HG02852 (cell line): ENCODE results near the gene CADM2.
A peak's percentile ranks its signal among the peaks of the same experiment; 100 is the strongest.

ENCODE experiments used
- ATAC-seq: cut with Tn5 transposase; IDR thresholded peaks from one replicate; pipeline ENCODE4 v1.9.1; 2021; ENCODE audit warnings: mild to moderate bottlenecking, moderate library complexity; ENCODE audit not compliant: unreplicated experiment

The CADM2 gene

GRCh38 chr3:85554153-85554552 is 595.4 kb downstream of the CADM2 start:
- no peak for ATAC-seq

- ATAC-seq = no peak
Measured at GRCh38 chr3:85560088-85560785, 601.4 kb downstream of the CADM2 start.

GRCh38 chr3:85567071-85567676 is 608.4 kb downstream of the CADM2 start:
- ATAC-seq = peak; percentile 70

- ATAC-seq = no peak
Measured at GRCh38 chr3:85570819-85571218, 612.0 kb downstream of the CADM2 start.

GRCh38 chr3:85571835-85572234 is 613.0 kb downstream of the CADM2 start:
- no peak for ATAC-seq

GRCh38 chr3:85572426-85572825 is 613.6 kb downstream of the CADM2 start:
- ATAC-seq = no peak

GRCh38 chr3:85572978-85573377 is 614.2 kb downstream of the CADM2 start:
- ATAC-seq = no peak

GRCh38 chr3:85574006-85574705 is 615.4 kb downstream of the CADM2 start:
- ATAC-seq = no peak

GRCh38 chr3:85576091-85576690 is 617.4 kb downstream of the CADM2 start:
- peak; percentile 83 for ATAC-seq

GRCh38 chr3:85576697-85577200 is 618.0 kb downstream of the CADM2 start:
- ATAC-seq = no peak

GRCh38 chr3:85584779-85585356 is 626.1 kb downstream of the CADM2 start:
- no peak for ATAC-seq

GRCh38 chr3:85586018-85586417 is 627.2 kb downstream of the CADM2 start:
- no peak for ATAC-seq

- ATAC-seq = no peak
Measured at GRCh38 chr3:85589145-85589544, 630.4 kb downstream of the CADM2 start.

- ATAC-seq = no peak
Measured at GRCh38 chr3:85591451-85591850, 632.7 kb downstream of the CADM2 start.

GRCh38 chr3:85592256-85592655 is 633.5 kb downstream of the CADM2 start:
- ATAC-seq = no peak

GRCh38 chr3:85594676-85595075 is 635.9 kb downstream of the CADM2 start:
- ATAC-seq = no peak

GRCh38 chr3:85603378-85603777 is 644.6 kb downstream of the CADM2 start:
- no peak for ATAC-seq

GRCh38 chr3:85604641-85605040 is 645.9 kb downstream of the CADM2 start:
- ATAC-seq = no peak

- ATAC-seq = no peak
Measured at GRCh38 chr3:85605066-85605465, 646.3 kb downstream of the CADM2 start.

- ATAC-seq = no peak
Measured at GRCh38 chr3:85626662-85627061, 667.9 kb downstream of the CADM2 start.

- ATAC-seq = no peak
Measured at GRCh38 chr3:85627932-85628331, 669.1 kb downstream of the CADM2 start.
